Right lobe of liver (tissue), 6 donors: ENCODE measurements around the gene AFP. TPM values are rescaled to one million over a fixed set of nuclear protein-coding genes. Genes with fewer than 3 reads are reported as not detected.
A peak's percentile ranks its signal among the peaks of the same experiment; 100 is the strongest.

Experiments used
- ATAC-seq, 4 donors: fragments of 200-7000 bp; cut with Tn5 transposase; one replicate each; pipeline ENCODE4 v1.9.1; 2020; ENCODE audit warnings: mild to moderate bottlenecking in 4 of 4, moderate library complexity in 4 of 4
- DNase-seq, 3 donors: peaks; one replicate each; pipeline ENCODE4 v3.0.0-alpha.2; 2020
- H3K27ac ChIP-seq, 3 donors: fragments of 200-600 bp; one replicate each; pipeline ENCODE4 v1.8.0; 2022
- H3K27me3 ChIP-seq, 2 donors: fragments of 200-600 bp; one replicate each; pipeline ENCODE4 v1.8.0; 2022
- H3K36me3 ChIP-seq, 4 donors: fragments of 200-600 bp; sonication (generic) in 1 of 4; one replicate each; pipeline versions ENCODE4 v1.5.1 to v1.8.0; 2017 to 2022; ENCODE audit warnings: control low read depth in 1 of 4
- H3K4me1 ChIP-seq, 4 donors: fragments of 200-600 bp; sonication (generic) in 1 of 4; one replicate each; pipeline versions ENCODE4 v1.5.1 to v1.8.0; 2017 to 2022; ENCODE audit warnings: control low read depth in 1 of 4
- H3K4me3 ChIP-seq, 3 donors: fragments of 200-600 bp; one replicate each; pipeline ENCODE4 v1.8.0; 2022
- H3K9me3 ChIP-seq, 4 donors: fragments of 200-600 bp; sonication (generic) in 1 of 4; one replicate each; pipeline versions ENCODE4 v1.5.1 to v1.8.0; 2017 to 2022; ENCODE audit warnings: control low read depth in 1 of 4
- CTCF ChIP-seq, 4 donors: fragments of 200-600 bp in 3 of 4; fragments of 450-650 bp in 1 of 4; IDR thresholded peaks; one replicate each; pipeline versions ENCODE4 v1.5.1 to v1.8.0; 2016 to 2022; ENCODE audit warnings: antibody characterized with exemption in 4 of 4, mild to moderate bottlenecking in 2 of 4
- POLR2A ChIP-seq: fragments of 450-650 bp; IDR thresholded peaks from one replicate; pipeline ENCODE4 v1.6.1; 2017; ENCODE audit warnings: antibody characterized with exemption, mild to moderate bottlenecking
- WGBS: methylation state at CpG from one replicate; pipeline ENCODE4 v1.1.6; 2018; ENCODE audit warnings: low coverage, low lambda C conversion rate; ENCODE audit not compliant: insufficient coverage; ENCODE audit errors: missing lambda C conversion rate; 5-methylcytosine and 5-hydroxymethylcytosine counted together
- intact Hi-C, 2 donors: fragments of 100-400 bp; cut with DNase I; formaldehyde crosslinking; loops; one replicate each; pipeline versions ENCODE4 v1.11.2 to v1.14.1; 2022
- total RNA-seq, 6 experiments: library from RNA; depleted of rRNA in 2 of 6; stranded (reverse); fragments of >200 nt in 2 of 6; fragmentation: NEBNext Ultra II Directional in 3 of 6; extraction: Animal tissue kit (Norgen Biotek cat#: 25700) in 3 of 6; gene quantifications; one replicate each; pipeline versions ENCODE4 v1.1.0 to v1.2.4, GENCODE V29; 2016 to 2023
- donor health status: DM: no; HTN: yes; CAD: no.
- donor health status: DM: no; HTN: no; CAD: no.
- donor health status: DM: no; HTN: no; CAD: no.
- donor health status: DM: no; HTN: yes; CAD: no.
- donor health status: DM: no; HTN: yes; CAD: no.

Gene AFP
- total RNA-seq, 6 experiments from 2014 or later, result 0.78 to 3.8 (median 3.4) TPM; not detected in 1

GRCh38 chr4:73458184-73459047 lies 22.4 kb downstream of the AFP start:
- Histone ChIP-seq H3K4me1 (peaks cover 0 to 16% (median 0%) of the 10 kb centered on the region in 4 donors), H3K9me3 (no peaks in the 10 kb centered on the region), H3K27me3 (no peaks in the 10 kb centered on the region), H3K27ac (no peak overlapping the region), H3K4me3 (no peak overlapping the region), H3K36me3 (no peaks in the 10 kb centered on the region)
- DNase-seq, result no peak
- peak in 2 of 4 donors; percentile 8 to 39 for ATAC-seq
- intact Hi-C loops, result no loop called here
- WGBS, result 69% methylated on average over 4 of the region's 4 CpGs
- no peak for TF ChIP-seq CTCF (IDR thresholded peaks at IDR 0.05)
- TF ChIP-seq POLR2A, result no peak

GRCh38 chr4:73459048-73459421 lies 23.0 kb downstream of the AFP start:
- no peak for TF ChIP-seq CTCF (IDR thresholded peaks at IDR 0.05)
- no peak for TF ChIP-seq POLR2A
- Histone ChIP-seq H3K27ac (no peak overlapping the region), H3K4me1 (peaks cover 0 to 10% (median 0%) of the 10 kb centered on the region in 4 donors), H3K9me3 (no peaks in the 10 kb centered on the region), H3K36me3 (no peaks in the 10 kb centered on the region), H3K27me3 (no peaks in the 10 kb centered on the region), H3K4me3 (no peak overlapping the region)
- intact Hi-C loops, result no loop called here
- WGBS, result 56% methylated on average over 3 of the region's 3 CpGs
- ATAC-seq, result no peak
- DNase-seq, result no peak

- Histone ChIP-seq H3K36me3 (no peaks in the 10 kb centered on the region), H3K9me3 (no peaks in the 10 kb centered on the region), H3K27ac (no peak overlapping the region), H3K4me1 (no peaks in the 10 kb centered on the region), H3K27me3 (no peaks in the 10 kb centered on the region), H3K4me3 (no peak overlapping the region)
- intact Hi-C loops, result no loop called here
- no peak for ATAC-seq
- no peak for DNase-seq
- no peak for TF ChIP-seq CTCF (IDR thresholded peaks at IDR 0.05)
- no peak for TF ChIP-seq POLR2A
- 68% methylated on average over 4 of the region's 4 CpGs for WGBS
Observed at GRCh38 chr4:73460913-73461522, 25.0 kb downstream of the AFP start.

- Histone ChIP-seq H3K4me3 (no peak overlapping the region), H3K4me1 (no peaks in the 10 kb centered on the region), H3K27me3 (no peaks in the 10 kb centered on the region), H3K9me3 (no peaks in the 10 kb centered on the region), H3K36me3 (no peaks in the 10 kb centered on the region), H3K27ac (no peak overlapping the region)
- DNase-seq (no peak), ATAC-seq (no peak)
- intact Hi-C loops, result no loop called here
- no peak for TF ChIP-seq POLR2A
- WGBS, result 95% methylated on average over 3 of the region's 3 CpGs
Observed at GRCh38 chr4:73468170-73468569, 32.1 kb downstream of the AFP start.

- H3K27me3 ChIP-seq, result no peaks in the 10 kb centered on the region
- TF ChIP-seq POLR2A, result no peak
- no peak for TF ChIP-seq CTCF (IDR thresholded peaks at IDR 0.05)
- WGBS, result 85% methylated on average over 1 of the region's 1 CpG
- H3K36me3 ChIP-seq, result no peaks in the 10 kb centered on the region
- ATAC-seq (no peak), DNase-seq (no peak)
- intact Hi-C loops, result no loop called here
- no peaks in the 10 kb centered on the region for H3K4me1 ChIP-seq
- no peaks in the 10 kb centered on the region for H3K9me3 ChIP-seq
- H3K27ac ChIP-seq, result no peak overlapping the region
- H3K4me3 ChIP-seq, result no peak overlapping the region
Observed at GRCh38 chr4:73470728-73471127, 34.7 kb downstream of the AFP start.
